Cortex of kidney (tissue), 1 donor: ENCODE measurements around the gene PCGF3.
"Not testable (repeated sequence)": the region's sequence is repeated elsewhere in the genome, so short reads cannot be mapped to it uniquely, and the experiment has no call there.

Experiments
- DNase-seq: peaks from one replicate; lab custom pipeline; 2025; lab: John Stamatoyannopoulos, UW

The PCGF3 gene

DNA sequence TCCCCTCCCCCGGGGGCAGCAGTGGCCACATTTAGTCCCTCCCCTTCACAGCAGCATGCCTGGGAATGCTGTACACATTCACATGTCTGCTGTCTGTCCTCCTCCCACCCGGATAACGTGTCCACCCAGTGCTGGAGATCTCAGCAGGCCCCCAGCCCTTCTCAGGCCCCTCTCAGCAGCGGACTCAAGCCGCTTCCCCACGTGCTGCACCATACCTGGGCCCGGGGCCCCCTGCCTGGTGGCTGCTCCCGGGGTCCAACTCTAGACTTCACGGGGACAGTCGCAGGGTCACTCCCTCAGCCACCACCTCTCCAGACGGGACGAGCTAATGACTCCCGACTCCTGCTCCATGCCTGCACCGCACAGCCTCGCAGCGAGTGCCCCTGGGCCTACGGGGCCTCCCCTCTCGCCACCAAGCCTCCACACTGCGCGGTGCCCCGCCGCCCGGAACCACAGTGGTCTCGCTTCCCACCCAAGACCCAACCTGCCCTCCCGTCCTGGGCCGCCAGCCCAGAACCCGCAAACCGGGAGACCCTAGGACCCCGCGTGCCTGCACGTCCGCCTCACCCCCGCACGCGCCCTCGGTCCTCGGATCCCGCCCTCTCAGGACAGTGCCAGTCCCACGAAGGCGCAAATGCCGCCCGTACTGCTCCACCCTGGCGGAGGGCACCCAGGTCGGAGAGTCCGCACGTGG is 1.3 kb upstream of the PCGF3 start:
- DNase-seq, result no peak

- DNase-seq, result no peak
Measured at GRCh38 chr4:704971-705277, 708 bp upstream of the PCGF3 start.

- DNase-seq, result not testable (repeated sequence)
Measured at GRCh38 chr4:706083-706633, 526 bp downstream of the PCGF3 start.

DNA sequence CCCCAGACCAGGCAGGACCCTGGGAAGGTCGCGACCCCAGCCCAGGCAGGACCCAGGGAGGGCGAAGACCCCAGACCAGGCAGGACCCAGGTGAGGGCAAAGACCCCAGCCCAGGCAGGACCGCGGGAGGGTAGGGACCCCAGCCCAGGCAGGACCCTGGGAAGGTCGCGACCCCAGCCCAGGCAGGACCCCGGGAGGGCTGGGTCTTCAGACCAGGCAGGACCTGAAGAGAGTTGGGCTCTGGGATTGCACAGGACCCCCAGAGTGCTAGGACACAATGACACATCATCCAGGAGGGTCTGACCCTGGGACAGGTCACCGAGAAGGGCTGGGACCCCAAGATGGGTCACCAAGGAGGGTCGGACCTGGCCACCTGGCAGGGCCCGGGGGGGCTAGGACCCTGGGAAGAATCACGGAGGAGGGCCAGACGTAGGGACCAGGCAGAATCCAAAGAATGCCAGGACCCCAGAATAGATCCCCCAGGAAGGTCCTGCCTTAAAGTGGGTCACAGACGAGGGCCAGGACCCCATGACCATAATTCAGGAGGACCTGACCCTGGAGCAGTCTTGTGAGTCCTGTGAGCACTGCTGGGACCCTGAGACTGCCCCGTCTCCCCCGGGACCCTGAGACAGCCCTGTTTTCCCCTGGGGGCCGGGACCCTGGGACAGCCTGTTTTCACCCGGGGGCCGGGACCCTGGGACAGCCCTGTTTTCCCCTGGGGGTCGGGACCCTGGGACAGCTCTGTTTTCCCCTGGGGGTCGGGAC is 1.4 kb downstream of the PCGF3 start:
- no peak for DNase-seq

- no peak for DNase-seq
Measured at GRCh38 chr4:707929-708630, 2.4 kb downstream of the PCGF3 start.

GRCh38 chr4:708631-708933 is 3.0 kb downstream of the PCGF3 start:
- DNase-seq, result no peak

DNA sequence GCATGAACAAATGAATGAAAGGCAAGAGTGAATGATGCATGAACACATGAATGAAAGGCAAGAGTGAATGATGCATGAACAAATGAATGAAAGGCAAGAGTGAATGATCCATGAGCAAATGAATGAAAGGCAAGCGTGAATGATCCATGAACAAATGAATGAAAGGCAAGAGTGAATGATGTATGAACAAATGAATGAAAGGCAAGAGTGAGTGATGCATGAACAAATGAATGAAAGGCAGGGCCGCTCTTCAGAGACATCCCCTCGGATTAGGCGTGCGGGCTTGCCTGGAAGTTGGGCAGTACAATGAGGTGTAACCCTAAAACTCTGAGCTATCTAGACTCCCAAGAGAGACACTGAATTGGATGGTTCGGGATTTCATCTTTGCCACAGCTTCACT is 3.7 kb downstream of the PCGF3 start:
- no peak for DNase-seq

DNA sequence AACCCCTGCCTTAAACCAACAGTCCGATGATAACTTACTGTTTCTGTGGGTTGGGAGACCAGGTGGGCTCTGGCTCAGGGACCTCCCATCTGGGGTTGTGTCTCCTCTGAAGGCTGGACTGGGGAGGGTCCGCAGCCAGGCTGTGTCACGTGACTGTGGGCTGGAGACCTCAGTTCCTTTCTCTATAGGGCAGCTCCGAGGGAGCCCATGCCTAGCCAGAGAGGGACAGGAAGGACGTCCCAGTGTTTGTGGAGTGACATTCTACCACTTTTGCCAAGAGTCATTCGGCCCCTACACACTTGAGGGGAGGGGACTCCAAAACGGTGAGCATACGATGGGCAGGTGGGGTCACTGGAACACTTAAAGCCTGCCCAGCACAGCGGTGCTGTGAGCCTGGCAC is 4.5 kb downstream of the PCGF3 start:
- no peak for DNase-seq

DNA sequence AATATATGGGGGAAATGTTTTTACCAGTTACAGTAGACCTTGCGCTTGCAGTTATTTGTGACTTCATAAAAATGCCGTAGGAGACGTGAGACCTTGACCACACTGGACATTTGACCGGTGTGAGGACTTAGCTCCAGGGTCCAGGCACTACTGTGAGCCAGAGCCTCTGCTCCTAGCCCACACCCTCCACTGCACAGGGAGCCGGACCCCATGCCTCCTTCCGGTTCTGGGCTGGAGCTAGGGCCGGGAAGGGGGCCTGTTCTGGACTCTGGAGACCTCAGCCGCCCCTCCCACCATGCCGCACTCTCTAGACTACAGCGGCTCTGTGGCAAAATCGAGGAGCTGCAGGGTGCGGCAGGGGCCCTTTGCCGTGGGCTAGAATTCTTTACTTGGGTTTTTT is 5.3 kb downstream of the PCGF3 start:
- DNase-seq, result no peak

GRCh38 chr4:712093-712492 is 6.5 kb downstream of the PCGF3 start:
- no peak for DNase-seq

DNA sequence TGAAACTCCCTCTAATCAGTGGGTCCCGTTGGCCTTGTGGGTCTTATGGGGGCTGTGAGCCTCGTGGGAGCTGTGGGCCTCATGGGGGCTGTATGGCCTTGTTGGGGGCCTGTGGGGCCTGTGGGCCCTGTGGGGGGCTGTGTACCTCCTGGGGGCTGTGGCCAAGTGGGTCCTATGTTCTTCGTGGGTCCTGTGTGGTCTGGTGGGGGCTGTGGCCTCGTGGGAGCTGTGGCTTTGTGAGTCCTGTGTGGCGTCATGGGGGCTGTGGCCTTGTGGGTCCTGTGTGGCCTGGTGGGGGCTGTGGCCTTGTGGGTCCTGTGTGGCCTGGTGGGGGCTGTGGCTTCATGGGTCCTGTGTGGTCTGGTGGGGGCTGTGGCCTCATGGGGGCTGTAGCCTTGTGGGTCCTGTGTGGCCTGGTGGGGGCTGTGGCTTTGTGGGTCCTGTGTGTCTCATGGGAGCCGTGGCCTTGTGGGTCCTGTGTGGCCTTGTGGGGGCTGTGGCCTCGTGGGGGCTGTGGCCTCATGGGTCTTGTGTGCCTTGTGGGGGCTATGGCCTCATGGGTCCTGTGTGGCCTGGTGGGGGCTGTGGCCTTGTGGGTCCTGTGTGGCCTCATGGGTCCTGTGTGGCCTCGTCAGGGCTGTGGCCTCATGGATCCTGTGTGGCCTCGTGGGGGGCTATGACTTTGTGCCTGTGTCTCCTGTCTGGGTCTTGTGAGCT is 7.4 kb downstream of the PCGF3 start:
- DNase-seq, result no peak

DNA sequence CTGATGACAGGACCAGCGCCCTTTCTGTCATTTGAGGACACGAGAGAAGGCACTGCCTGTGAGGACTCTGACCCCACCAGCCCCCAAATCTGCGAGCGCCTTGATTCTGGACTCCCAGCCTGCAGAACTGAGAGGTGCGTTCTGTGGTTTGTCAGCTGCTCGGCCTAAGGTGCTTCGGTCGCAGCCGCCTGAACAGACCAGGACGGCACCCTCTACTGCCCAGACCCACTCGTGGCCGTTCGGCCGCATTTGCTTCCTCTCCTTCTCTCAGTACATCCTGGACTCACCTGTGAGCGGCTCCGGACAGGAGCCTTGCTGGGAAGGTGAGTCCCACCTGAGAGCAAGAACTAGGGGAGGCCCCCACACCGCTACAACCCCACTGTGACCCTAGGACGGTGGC is 8.5 kb downstream of the PCGF3 start:
- DNase-seq, result no peak

GRCh38 chr4:717601-718320 is 12.1 kb downstream of the PCGF3 start:
- DNase-seq, result no peak

GRCh38 chr4:718460-718859 is 12.8 kb downstream of the PCGF3 start:
- DNase-seq, result no peak

DNA sequence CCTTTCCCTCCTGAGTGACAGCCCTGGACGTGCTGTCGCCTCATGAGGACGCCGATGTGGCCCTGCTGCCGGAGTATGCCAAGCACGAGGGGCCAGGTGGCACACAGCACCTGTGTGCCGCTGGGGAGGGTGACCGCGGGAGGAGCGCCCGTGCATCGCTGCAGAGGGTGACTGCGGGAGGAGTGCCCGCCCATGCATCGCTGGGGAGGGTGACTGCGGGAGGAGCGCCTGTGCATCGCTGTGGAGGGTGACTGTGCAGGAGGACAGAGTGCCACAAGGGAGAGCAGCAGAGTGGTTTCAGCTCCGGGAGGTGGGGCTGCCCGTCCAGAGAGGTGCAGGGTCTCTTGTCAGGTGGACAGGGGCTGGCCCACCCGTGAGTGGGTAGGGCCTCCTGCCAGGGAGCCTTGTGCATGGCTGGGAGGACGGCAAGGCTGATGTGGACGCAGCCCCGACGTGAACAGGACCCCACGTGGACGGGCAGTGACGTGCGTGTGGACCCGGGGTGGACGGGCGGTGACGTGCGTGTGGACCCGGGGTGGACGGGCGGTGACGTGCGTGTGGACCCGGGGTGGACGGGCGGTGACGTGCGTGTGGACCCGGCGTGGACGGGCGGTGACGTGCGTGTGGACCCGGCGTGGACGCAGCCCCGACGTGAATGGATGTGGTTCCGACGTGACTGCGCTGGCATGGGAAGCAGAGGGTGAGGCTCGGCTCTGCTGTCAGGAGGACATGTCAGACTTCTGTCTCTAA is 14.7 kb downstream of the PCGF3 start:
- no peak for DNase-seq

DNA sequence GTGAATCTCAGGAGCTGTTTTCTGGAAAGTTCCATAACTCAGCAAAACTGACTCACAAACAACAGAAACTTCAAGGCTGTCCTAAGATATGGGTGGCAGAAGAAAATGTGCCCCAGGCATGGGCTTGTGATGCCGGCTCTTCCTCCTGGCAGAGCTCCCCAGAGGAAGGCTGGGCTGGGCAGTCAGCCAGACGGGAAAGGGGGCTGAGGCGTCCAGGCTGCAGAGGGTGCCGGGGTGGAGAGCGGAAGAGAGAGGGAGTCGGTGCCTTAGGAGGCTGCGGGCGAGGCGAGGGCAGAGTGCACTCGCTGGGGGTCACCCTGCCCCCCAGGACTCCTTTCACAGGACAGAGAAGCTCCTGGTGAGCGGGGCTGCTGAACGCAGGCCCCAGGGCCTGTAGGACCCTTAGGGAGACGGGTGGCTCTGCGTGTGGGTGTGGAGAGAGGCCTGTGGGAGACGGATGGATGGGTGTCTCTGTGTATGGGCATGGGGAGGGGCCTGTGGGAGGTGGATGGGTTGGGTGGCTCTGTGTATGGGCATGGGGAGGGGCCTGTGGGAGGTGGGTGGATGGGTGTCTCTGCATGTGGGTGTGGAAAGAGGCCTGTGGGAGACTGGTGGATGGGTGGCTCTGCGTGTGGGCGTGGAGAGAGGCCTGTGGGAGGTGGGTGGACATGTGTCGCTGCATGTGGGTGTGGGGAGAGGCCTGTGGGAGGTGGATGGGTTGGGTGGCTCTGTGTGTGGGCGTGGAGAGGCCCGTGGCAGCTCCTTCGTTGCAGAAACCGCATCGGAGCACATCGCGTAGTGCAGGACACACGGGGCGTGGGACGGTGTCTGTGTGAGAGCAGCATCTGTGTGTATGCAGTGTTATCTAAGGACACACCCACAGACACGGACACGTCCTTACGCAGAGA is 15.9 kb downstream of the PCGF3 start:
- no peak for DNase-seq

DNA sequence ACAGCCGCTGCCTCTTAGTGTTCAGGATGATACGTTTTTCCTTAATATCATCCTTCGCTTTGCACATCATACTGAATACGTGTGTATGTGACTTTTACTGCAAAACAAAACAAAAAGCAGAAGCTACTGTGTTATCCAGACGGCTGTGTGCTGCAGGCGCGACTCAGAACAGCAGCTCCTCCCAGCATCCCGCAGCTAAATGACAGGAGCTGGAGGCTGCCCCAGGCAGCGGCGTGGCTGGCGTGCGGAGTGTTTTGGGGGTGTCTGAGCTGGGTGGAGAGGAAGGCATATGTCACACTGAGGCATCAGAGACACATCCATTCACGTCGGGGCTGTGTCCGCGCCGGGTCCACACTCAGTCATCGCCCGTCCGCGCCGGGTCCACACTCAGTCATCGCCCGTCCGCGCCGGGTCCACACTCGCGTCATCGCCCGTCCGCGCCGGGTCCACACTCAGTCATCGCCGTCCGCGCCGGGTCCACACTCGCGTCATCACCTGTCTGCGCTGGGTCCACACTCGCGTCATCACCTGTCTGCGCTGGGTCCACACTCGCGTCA is 16.6 kb downstream of the PCGF3 start:
- no peak for DNase-seq

GRCh38 chr4:722851-723360 is 17.3 kb downstream of the PCGF3 start:
- no peak for DNase-seq

DNA sequence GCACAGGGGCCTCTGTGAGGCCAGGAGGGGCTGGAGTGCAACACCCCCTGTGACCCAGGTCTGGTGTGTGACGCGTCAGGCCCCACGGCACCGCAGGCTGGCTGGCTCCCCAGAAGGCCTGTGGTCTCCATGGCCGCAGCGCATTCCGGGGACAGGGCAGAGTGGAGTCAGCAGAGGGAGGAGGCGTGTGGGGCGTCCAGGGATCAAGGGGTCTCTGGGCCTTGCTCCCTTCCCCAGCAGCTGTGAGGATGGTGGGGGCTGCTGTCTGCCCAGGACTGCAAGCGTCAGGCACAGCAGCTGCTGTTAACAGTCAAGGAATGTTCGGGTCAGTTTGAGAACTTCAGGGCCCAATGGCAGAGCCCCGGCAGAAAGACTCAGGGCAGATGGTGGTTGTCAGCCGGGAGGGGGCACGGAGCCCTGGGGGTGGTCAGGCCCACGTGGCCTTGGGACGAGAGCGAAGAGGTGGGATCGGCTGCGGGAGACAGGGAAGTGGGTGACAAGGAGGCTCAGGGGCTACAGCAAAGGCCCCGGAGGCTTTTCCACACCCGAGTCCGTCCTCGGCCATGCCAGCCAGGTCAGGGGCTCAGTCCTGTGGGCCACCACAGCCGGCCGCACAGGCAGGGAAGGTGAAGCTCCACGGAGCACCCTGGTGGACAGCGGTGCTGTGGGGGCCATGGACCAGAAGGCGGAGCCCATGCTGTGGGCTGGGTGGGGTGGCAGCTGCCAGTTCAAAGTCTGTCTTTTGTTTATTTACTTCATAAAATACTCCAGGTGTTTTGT is 18.3 kb downstream of the PCGF3 start:
- DNase-seq, result no peak
